Left lobe of liver (tissue), 2 donors: ENCODE results near the gene C11orf58. TPM values are rescaled to one million over a fixed set of nuclear protein-coding genes. Genes with fewer than 3 reads are reported as not detected.

Experiments used
- ATAC-seq: fragments of 200-7000 bp; cut with Tn5 transposase; one replicate; pipeline ENCODE4 v1.9.1; 2020; ENCODE audit warnings: mild to moderate bottlenecking, moderate library complexity
- DNase-seq: peaks from one replicate; pipeline ENCODE4 v3.0.0-alpha.2; 2020; ENCODE audit warnings: low spot score
- total RNA-seq: library from RNA; stranded (reverse); gene quantifications from one replicate; pipeline ENCODE4 v1.2.1, GENCODE V29; 2021
- donor health status: DM: no; HTN: no; CAD: no; lungs with moderate emphysema.
- donor health status: DM: no; HTN: yes; CAD: no.

The C11orf58 gene
- total RNA-seq, 1 donor from 2014 or later: 51.0 TPM

DNA sequence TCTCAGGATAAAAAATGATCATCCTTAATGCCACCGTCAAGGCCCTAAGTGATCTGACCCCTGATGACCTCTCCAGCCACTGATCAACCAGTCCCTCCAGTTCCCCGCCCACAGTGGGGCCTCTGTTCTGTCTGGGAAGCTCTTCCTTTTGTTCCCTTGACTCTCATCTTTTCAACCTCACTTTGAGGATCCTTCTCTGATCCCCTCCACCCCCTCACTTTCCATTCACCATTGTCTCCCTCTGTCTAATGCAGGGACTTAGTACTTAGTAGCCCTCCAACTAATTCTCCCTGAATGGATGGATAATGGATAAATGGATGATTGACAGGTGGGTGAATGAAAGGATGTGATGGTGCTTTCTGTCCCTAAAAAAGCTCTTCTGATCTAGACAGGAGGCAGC lies 45.6 kb downstream of the C11orf58 start:
- no peak for DNase-seq
- ATAC-seq: no peak

DNA sequence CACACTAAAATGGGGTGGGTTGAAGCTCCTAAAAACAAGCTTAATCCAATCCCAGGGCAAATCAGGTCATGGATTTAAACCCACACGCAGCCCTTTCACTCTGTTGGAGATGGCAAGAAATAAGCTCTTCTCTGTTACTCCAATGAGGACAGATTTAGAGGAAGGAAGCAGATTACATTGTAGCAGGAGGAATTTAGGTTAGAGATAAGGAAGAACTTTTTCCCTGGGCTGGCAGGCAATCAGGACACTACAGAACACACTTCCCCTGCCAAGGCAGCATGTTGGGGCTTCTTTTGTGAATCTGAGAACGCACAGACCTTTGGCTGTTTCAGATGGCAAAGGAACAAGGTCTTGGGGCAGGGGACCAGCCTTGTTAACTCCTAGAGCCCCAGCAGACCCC lies 46.2 kb downstream of the C11orf58 start:
- ATAC-seq (no peak), DNase-seq (no peak)

GRCh38 chr11:16785520-16786128 lies 47.2 kb downstream of the C11orf58 start:
- ATAC-seq (peak; percentile 68), DNase-seq (peak; percentile 75)

DNA sequence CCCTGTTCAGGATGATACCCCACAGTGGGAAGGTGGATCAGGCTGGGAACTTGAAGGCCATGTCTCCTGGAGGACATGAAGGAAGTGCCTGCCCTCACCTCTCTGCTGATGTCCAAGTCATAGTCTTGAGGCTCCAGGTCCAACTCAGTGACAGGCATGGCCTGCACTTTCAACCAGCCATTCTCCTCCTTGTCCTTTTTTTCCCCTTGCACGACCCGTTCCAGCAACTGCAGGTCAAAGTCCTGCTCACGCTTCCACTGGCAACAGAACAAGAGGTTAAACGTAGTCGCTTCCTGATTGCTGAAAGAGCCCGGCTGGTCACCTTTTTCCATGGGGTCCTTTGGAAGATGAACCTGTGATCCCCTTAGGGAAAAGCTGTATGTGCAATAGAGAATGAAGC lies 47.7 kb downstream of the C11orf58 start:
- DNase-seq (peak; percentile 80), ATAC-seq (peak; percentile 35)

GRCh38 chr11:16787035-16787742 lies 48.7 kb downstream of the C11orf58 start:
- ATAC-seq: no peak
- DNase-seq: no peak

DNA sequence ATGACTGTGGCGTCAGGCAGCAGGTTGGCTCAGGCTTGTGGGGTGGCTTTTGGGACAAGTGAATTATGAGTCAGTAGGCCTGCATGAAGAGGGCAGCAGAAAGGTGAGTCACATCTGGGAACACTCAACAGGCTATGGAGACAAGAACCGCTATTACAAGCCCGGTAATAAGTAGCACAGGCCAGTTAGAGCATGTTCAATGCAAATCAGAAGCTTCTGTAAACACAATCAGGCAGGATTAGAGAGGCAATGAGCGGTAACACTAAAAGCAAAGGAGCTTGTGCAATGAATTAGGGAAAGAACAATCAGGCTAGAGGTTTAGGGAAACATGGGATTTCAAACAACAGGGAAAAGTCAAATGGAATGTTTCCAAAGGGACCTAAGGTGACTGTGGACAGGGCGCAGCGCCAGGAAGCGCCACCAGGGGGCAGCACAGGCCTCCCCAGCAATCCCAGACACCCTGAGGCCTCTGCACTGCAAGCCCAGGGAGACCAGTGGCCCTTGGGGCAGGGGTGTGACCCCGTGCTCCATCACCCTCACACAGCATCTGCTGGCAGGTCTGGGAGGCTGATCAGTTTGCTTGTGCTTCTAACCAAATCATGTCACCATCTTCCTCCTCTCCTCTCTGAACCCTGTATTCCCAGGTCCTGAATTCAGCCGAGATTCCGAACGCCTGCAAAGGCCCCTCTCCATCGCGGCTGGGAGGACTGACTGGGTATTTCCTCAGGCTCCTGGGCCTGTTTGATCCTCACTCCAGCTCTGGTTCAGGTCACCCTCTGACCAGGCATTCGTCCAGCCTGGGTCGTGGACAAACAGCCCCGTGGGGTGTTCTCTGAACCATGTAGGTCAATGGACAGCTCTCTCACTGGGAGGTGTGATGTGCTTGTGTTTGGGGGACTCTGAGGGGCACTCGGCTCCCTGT lies 50.0 kb downstream of the C11orf58 start:
- DNase-seq: peak; percentile 84
- ATAC-seq: peak; percentile 73

DNA sequence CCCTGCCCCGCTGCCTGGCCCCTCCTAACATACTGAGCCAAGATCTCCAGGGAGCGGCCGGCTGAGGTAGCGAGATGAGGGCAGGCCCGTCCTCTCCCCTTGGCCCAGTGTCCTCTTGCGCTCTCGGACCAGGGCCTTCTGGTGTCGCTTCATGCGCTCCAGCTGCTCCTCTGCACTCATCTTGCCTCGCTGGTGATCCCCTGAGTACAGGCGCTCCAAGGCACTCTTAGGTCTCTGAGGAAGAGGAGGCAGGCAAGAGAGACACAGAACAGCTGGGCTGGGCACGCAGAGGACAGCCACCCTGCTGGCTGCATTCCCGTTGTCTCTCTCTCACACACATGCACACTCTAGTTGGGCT lies 50.6 kb downstream of the C11orf58 start:
- ATAC-seq (peak; percentile 37), DNase-seq (no peak)

- ATAC-seq (no peak), DNase-seq (no peak)
Measured at GRCh38 chr11:16789560-16790485, 51.4 kb downstream of the C11orf58 start.

- DNase-seq (no peak), ATAC-seq (no peak)
Measured at GRCh38 chr11:16790486-16791190, 52.2 kb downstream of the C11orf58 start.

- DNase-seq (no peak), ATAC-seq (no peak)
Measured at GRCh38 chr11:16791191-16791961, 52.9 kb downstream of the C11orf58 start.

GRCh38 chr11:16792426-16792825 lies 54.0 kb downstream of the C11orf58 start:
- ATAC-seq: no peak
- no peak for DNase-seq

DNA sequence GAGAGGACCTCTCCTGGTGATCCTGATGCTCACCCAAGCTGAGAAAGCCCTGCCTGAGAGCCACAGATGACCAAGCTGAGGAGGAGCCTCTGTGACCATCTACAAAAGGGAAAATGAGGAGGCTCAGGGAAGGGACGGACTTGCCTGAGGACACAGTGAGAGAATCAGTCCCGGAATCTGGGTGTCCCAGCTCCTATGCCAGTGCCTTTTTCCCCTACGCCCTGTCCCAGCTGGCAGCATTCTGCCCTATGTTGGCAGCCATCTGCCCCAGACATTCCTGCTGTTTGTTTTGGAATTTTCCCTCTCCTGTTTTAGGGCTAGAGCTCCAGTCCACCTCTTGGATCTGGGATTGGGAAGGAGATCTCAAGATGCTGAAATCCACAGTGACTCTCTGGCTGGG lies 54.6 kb downstream of the C11orf58 start:
- DNase-seq: no peak
- peak; percentile 23 for ATAC-seq

GRCh38 chr11:16793511-16793910 lies 55.1 kb downstream of the C11orf58 start:
- ATAC-seq (no peak), DNase-seq (no peak)

- ATAC-seq: no peak
- no peak for DNase-seq
Measured at GRCh38 chr11:16794047-16794818, 55.8 kb downstream of the C11orf58 start.

DNA sequence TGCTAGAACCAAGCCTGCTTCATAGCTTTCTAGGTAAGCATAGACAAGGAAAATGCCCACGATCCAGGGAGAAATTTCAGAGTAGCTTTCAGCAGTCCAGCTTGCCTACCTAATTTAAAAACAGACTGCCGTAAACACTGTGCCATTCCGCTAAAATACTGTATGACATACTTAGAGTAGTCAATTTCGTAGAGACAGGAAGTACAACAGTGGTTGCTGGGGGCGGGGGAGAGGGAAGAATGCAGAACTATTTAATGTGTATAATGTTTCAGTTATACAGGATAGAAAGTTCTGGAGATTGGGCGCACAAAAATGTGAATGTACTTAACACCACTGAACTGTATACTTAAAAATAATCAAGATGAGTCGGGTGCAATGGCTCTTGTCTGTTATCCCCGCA lies 56.7 kb downstream of the C11orf58 start:
- DNase-seq: no peak
- ATAC-seq: no peak

GRCh38 chr11:16796311-16796710 lies 57.9 kb downstream of the C11orf58 start:
- ATAC-seq (no peak), DNase-seq (no peak)

DNA sequence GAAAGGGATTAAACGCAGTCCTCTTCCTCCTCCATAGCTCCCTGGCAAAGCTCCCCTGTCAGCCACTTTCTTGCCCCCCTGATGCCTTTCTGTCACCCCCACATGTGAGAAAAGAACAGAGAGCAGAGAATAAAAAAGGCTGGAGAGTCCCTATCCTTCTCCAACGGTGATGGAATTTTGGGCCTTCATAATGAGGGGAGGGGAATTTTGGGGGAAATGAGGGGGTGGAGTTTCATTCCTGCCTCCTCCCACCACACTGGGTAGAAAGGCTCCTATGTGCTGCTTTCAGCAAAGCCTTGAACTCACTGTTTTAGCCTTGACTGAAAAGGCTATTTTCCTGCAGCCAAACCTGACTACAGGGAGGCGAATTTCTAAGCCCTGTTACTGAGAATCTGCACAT lies 59.3 kb downstream of the C11orf58 start:
- DNase-seq (no peak), ATAC-seq (no peak)

DNA sequence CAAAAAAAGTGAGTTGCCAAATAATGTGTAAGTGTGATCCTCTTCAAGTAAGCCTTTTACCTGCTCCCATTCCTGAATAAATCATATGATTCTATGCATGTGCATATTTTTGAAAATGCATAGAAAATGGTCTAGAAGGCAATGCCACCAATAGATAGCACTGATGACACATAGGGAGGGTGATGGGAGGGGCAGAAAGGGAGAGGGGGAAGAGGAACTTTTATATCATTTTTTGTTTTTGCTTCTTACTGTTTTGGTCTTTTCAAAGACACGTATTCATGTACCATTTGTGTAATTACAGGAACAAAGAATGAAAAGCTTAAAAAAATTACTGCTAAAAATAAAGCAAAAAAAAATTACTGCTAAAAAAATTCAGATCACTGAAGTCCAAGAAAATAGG lies 60.8 kb downstream of the C11orf58 start:
- ATAC-seq: no peak
- DNase-seq: no peak

GRCh38 chr11:16799890-16800289 lies 61.4 kb downstream of the C11orf58 start:
- DNase-seq: no peak
- ATAC-seq: no peak
